Islet of Langerhans (tissue), 1 donor: ENCODE results near the gene AGAP1.

Experiments
- FAIRE-seq: peaks from one replicate; lab custom pipeline; 2011; peaks lifted over from hg19 to GRCh38; lab: Jason Lieb, UNC

Gene AGAP1

GRCh38 chr2:236008857-236009256 lies 515.0 kb downstream of the AGAP1 start:
- no peak for FAIRE-seq

GRCh38 chr2:236010920-236011685 lies 517.3 kb downstream of the AGAP1 start:
- no peak for FAIRE-seq

DNA sequence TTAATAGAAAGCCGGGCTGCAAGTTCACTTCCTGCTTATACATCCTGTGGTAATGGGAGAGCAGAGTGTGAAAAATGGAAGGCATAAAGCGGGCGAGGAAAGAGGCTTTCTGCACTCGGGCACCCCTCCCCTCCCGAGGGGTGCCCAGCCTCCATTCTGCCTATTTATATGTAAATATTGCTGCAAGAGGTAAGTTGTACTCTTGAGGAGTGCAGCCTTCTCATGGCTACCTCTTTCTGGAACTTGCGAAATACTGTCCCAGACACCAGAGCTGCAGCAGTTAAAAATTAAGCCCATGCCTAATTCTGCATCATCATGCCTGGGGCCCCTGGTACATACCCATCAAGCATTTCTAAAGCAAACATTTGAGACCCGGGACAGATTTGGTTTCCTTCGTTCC lies 518.3 kb downstream of the AGAP1 start:
- no peak for FAIRE-seq

- peak; percentile 9 for FAIRE-seq
Measured at GRCh38 chr2:236014408-236015131, 520.7 kb downstream of the AGAP1 start.

DNA sequence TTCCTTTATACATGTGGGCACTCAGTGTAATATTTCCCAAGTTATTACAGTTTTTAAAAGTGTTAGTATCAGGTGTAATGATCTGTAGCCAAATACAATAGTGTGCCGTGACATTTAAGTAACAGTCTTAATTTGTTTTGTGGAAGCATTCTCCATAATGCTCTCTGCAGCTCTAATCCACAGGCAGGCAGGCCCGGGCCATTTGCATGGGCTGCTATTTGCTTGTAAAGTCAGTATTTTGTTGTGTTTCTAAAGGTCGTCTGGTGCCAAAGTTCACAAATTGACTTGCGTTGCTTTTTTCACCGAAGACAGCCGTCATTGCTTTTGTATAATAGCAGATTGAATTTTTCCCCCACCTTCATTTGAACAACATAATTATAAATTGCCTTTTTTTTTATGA lies 521.3 kb downstream of the AGAP1 start:
- no peak for FAIRE-seq

DNA sequence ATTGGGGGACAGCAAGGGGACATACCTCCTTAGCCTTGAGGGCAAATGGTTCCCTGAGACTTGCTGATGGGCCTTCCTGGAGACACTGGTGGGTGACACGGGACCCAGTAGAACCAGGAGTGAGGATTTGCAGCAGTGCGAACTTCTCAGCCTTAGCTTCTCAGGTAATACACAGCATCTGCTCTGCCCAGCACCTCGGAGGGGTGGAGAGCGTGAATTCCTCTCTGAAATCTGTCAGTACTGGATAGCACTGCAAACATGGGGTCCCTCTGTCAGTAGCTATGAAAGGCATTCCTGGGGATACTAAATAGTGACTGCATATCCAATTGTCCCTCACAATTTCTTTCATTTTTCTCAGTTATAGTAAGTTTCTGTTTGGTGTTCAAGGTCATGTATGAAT lies 522.7 kb downstream of the AGAP1 start:
- FAIRE-seq = no peak

GRCh38 chr2:236017446-236017845 lies 523.6 kb downstream of the AGAP1 start:
- FAIRE-seq = no peak

DNA sequence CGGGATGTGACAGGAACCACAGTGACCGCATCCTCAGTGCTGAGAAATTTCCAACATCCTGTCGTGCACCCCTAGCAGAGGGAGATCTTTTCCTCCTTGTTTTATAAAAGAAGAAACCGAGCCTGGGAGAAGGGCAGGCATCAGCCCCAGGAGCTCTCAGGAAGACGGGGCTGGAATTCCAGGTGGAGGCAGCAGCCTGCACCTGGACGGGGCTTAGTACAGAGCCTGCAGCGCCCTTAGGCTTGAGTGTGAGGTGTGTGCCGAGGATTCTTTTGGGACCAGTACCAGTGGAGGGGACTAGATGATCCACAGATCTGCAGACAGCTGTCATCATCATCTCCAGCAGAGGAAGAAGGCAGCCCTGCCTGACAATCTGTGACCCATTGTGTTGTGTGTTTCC lies 525.6 kb downstream of the AGAP1 start:
- no peak for FAIRE-seq

GRCh38 chr2:236021499-236022057 lies 527.7 kb downstream of the AGAP1 start:
- FAIRE-seq = no peak

DNA sequence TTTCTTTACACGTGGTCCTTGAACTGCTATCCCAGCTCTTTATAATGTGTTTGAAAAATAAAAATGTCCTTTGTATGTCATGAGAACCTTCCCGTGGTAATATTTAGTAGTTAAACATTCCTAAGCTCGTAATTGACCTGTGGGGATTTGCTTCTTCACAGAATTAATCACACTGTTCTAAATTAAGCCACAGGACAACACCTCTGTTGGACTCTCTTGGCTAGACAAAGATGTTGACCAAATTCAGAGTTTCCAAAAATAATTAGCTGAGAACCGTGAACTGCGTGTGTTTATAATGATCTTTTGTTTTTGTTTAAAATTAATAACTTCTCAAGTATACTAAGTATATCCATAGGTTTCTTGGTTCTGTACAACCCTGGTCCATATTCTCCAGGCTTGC lies 528.3 kb downstream of the AGAP1 start:
- FAIRE-seq = no peak

GRCh38 chr2:236025892-236026291 lies 532.0 kb downstream of the AGAP1 start:
- no peak for FAIRE-seq

GRCh38 chr2:236026841-236027240 lies 533.0 kb downstream of the AGAP1 start:
- no peak for FAIRE-seq

DNA sequence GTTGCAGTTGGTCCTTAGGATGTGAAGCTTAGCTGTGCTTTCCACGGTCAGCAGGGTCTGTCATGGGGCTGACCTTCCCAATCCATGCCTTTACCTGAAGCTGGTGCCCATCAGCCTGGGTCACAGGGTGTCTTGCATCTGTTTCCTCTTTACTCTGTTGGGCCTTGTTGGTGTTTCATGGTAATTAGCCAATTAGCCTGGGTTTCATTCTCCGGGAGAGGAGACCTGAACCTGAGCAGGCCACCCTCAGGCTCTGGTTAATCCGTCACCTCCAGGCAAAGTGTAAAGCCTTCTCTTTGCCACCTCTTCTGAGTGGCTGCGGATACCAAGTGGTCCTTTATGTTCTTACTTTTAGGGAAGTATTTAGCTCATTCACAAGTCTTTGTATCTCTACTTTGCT lies 534.2 kb downstream of the AGAP1 start:
- no peak for FAIRE-seq

GRCh38 chr2:236033462-236033861 lies 539.6 kb downstream of the AGAP1 start:
- no peak for FAIRE-seq

DNA sequence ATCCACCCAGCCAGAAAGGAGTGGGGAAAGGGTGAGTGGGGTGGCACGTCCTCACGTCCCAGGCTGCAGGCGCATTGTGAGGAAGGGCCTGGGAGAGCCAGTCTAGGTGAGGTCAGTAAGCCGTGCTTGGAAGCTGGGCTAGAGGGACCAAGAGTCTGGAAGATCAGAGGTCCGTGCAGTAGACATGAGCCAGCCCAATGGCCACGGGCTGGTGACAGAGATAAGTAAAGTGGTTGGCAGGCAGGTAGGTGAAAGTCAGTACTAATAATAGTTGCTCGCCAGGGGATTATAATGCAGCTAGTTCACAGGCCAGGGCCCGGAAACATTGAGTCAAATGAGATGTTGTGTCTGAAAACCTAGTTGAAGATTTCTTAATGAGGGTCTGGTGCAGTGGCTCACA lies 541.1 kb downstream of the AGAP1 start:
- FAIRE-seq = no peak

GRCh38 chr2:236036045-236036444 lies 542.2 kb downstream of the AGAP1 start:
- no peak for FAIRE-seq

DNA sequence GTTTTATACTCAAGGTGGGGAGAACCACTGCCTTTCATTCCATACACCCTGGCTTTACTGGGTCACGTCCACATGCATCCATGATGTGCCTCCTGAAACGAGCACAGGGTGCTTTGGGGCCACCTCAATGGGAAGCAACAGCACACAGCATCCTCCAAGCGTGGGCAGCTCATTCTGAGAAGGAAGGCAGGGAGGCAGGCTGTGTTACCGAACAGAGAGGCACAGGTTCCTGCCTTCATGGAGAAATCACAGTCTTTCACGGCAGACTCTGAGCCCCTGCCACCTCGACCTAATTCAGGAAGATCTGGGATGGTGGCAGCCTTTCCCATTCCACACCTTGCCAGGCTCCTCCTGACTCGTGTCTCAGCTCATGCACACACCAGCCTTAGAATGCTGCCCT lies 544.3 kb downstream of the AGAP1 start:
- no peak for FAIRE-seq

- FAIRE-seq = no peak
Measured at GRCh38 chr2:236040600-236041328, 546.9 kb downstream of the AGAP1 start.

DNA sequence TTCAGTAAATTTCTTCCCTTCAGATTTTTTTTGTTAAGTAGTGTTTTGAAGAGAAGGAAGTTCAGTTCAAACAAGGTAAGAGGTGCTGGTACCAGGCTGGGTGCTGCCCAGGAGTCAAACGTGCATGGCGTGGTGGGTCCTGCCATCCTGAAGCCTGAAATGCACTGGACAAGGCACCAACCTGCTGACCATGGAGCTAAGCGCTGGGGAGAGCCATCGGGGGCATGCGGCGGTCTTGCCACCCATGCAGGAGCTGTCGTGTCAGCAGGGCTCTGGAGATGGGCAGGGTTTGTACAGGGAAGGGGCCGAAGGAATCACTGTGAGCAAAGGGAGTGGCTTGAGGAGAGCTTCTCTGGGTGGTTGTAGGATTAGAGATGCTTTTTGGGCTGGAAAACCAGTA lies 547.8 kb downstream of the AGAP1 start:
- FAIRE-seq = no peak

GRCh38 chr2:236042087-236042486 lies 548.2 kb downstream of the AGAP1 start:
- FAIRE-seq = no peak

- FAIRE-seq = no peak
Measured at GRCh38 chr2:236044191-236044590, 550.3 kb downstream of the AGAP1 start.

DNA sequence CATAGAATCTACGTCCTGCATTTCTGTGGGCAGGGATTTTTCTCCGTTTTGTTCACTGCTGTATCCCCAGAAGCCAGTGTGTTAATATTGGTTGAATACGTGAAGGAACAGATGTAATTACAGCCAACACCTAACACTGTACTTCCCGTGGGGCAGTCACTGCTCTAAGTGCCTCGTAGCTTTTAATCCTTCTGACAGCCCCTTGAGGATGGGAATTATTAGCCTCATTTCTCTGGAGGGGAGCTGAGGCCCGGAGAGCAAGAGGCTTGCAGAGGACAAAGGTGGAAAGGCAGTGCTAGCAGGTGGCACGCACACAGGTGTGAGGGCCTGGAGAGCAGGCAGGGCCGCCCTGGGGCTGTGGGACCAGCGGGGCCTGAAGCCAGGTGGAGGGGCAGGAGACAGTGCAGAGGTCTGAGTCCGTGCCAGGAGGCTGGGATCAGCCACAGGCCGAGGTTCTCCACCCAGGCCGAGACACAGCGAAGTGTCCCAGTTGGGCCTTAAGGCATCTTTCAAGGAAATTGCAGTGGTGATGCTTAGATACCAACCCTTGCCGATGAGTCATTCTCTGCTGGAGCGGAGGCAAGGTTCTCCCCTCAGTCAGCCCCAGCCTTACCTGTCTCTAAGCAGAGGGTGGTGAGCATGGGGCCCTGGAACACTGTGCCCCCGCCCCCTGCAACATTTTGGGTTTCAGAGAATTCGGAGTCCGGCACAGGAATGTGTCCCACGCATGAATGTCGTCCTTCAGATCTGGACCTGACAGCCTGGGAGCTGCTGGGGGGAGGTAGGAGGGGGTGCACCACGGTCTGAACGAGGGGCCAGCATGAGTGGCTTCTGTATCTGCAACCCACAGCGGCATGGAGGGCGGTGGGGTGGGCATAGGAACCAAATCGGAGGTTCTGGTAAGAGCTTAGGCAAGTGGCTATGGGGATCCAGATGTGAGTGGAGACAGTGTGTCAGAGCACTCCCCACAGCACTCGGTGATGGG lies 551.7 kb downstream of the AGAP1 start:
- no peak for FAIRE-seq
